Motor neuron (in vitro differentiated cells): ENCODE results near the gene ACTR3. TPM values are rescaled to one million over a fixed set of nuclear protein-coding genes. Genes with fewer than 3 reads are reported as not detected.
A peak's percentile ranks its signal among the peaks of the same experiment; 100 is the strongest.

ENCODE experiments used
- ATAC-seq, 8 experiments: fragments of 200-7000 bp; cut with Tn5 transposase; replicated peaks in 6 of 8; 2 replicates each; pipeline ENCODE4 v1.8.0; 2021; ENCODE audit warnings: mild to moderate bottlenecking in 8 of 8, moderate library complexity in 8 of 8
- H3K27ac ChIP-seq, 2 donors: fragments of 250-450 bp; sonication (Bioruptor Pico); 2 replicates each; pipeline ENCODE4 v1.9.0; 2021; ENCODE audit warnings: antibody characterized with exemption in 2 of 2, mild to moderate bottlenecking in 2 of 2, moderate library complexity in 1 of 2
- H3K4me1 ChIP-seq, 2 donors: fragments of 250-450 bp; sonication (Bioruptor Pico); replicated peaks in 1 of 2; 2 replicates each; pipeline ENCODE4 v1.6.1; 2021; ENCODE audit warnings: antibody characterized with exemption in 2 of 2, mild to moderate bottlenecking in 2 of 2, moderate library complexity in 1 of 2
- H3K4me3 ChIP-seq, 5 donors: fragments of 250-450 bp; sonication (Bioruptor Pico); 2 replicates each; pipeline ENCODE4 v1.9.0; 2021; ENCODE audit warnings: antibody characterized with exemption in 5 of 5, mild to moderate bottlenecking in 5 of 5, moderate library complexity in 4 of 5
- WGBS, 10 experiments: fragments of 450-650 bp; shearing (Covaris generic); methylation state at CpG; one replicate each; pipeline ENCODE4 v1.0.0; 2022; 5-methylcytosine and 5-hydroxymethylcytosine counted together
- in situ Hi-C, 9 experiments: fragments of 400-800 bp; cut with MboI; loops; one replicate each; pipeline ENCODE4 v1.15.0; 2021; ENCODE audit warnings: low sequenced_read_pairs in 9 of 9, low pct_unique_long_range_greater_than_20kb in 2 of 9; ENCODE audit not compliant: unreplicated experiment in 9 of 9
- total RNA-seq, 8 experiments: library from RNA; unstranded; fragments of 300-600 nt; gene quantifications; 2 replicates each; pipeline versions ENCODE4 v1.2.3 to v1.2.4, GENCODE V29; 2022

ACTR3 gene
- total RNA-seq, 8 experiments from 2014 or later: 69.7 to 323 (median 135) TPM

- 60 to 83% (median 73%) methylated on average over 1 of the region's 1 CpG; no CpG with 5 or more reads in 6 of the 10 experiments for WGBS, 10 experiments
- Histone ChIP-seq H3K4me3 (no peak overlapping the region), H3K4me1 (peaks cover 17 to 42% of the 10 kb centered on the region in 2 donors), H3K27ac (no peak overlapping the region)
- in situ Hi-C loops: loop anchor here in 1 of 9 experiments (25.0 kb wide), 1 partner anchor 134 kb away; the partner anchor contains the start of gene SLC35F5
- ATAC-seq: no peak
These were observed 6.1 kb downstream of the ACTR3 start for GRCh38 chr2:113895819-113896563.

GRCh38 chr2:113896791-113897190, 6.9 kb downstream of the ACTR3 start:
- ATAC-seq: no peak
- peaks cover 17 to 39% of the 10 kb centered on the region in 2 donors for H3K4me1 ChIP-seq
- no peak overlapping the region for H3K4me3 ChIP-seq
- 0 to 94% (median 60%) methylated on average over 1 to 2 of the region's 2 CpGs; no CpG with 5 or more reads in 1 of the 10 experiments for WGBS, 10 experiments
- in situ Hi-C loops: loop anchor here in 1 of 9 experiments (25.0 kb wide), 1 partner anchor 134 kb away; the partner anchor contains the start of gene SLC35F5
- no peak overlapping the region for H3K27ac ChIP-seq

- no peak overlapping the region for H3K4me3 ChIP-seq
- ATAC-seq: no peak
- peaks cover 17 to 31% of the 10 kb centered on the region in 2 donors for H3K4me1 ChIP-seq
- in situ Hi-C loops: loop anchor here in 1 of 9 experiments (25.0 kb wide), 1 partner anchor 136 kb away; the partner anchor contains the start of gene SLC35F5
- H3K27ac ChIP-seq: no peak overlapping the region
These were observed 8.2 kb downstream of the ACTR3 start for GRCh38 chr2:113898081-113898480.

GRCh38 chr2:113899166-113899565, 9.3 kb downstream of the ACTR3 start:
- peaks cover 14 to 27% of the 10 kb centered on the region in 2 donors for H3K4me1 ChIP-seq
- no peak for ATAC-seq
- in situ Hi-C loops: loop anchor here in 1 of 9 experiments (25.0 kb wide), 1 partner anchor 137 kb away; the partner anchor contains the start of gene SLC35F5

GRCh38 chr2:113901943-113902342, 12.1 kb downstream of the ACTR3 start:
- ATAC-seq: no peak
- H3K4me3 ChIP-seq: no peak overlapping the region
- WGBS, 10 experiments: 57 to 100% (median 82%) methylated on average over 1 to 2 of the region's 2 CpGs; no CpG with 5 or more reads in 1 of the 10 experiments
- H3K4me1 ChIP-seq: peaks cover 5 to 10% of the 10 kb centered on the region in 2 donors
- no peak overlapping the region for H3K27ac ChIP-seq
- in situ Hi-C loops: no loop called here

More at GRCh38 chr2:113899166-113899565, 9.3 kb downstream of the ACTR3 start:
- Histone ChIP-seq H3K4me3 (no peak overlapping the region), H3K27ac (no peak overlapping the region)

GRCh38 chr2:113905886-113906285, 16.0 kb downstream of the ACTR3 start:
- no peak overlapping the region for H3K27ac ChIP-seq
- in situ Hi-C loops: no loop called here
- ATAC-seq: no peak
- no peaks in the 10 kb centered on the region for H3K4me1 ChIP-seq
- H3K4me3 ChIP-seq: no peak overlapping the region
- 86 to 100% (median 100%) methylated on average over 1 of the region's 1 CpG; no CpG with 5 or more reads in 2 of the 10 experiments for WGBS, 10 experiments

GRCh38 chr2:113906647-113907046, 16.8 kb downstream of the ACTR3 start:
- no peaks in the 10 kb centered on the region for H3K4me1 ChIP-seq
- WGBS, 10 experiments: 80 to 100% (median 97%) methylated on average over 1 of the region's 1 CpG; no CpG with 5 or more reads in 2 of the 10 experiments

GRCh38 chr2:113907297-113907696, 17.4 kb downstream of the ACTR3 start:
- ATAC-seq: no peak
- in situ Hi-C loops: no loop called here
- Histone ChIP-seq H3K27ac (no peak overlapping the region), H3K4me1 (no peaks in the 10 kb centered on the region), H3K4me3 (no peak overlapping the region)
- WGBS, 10 experiments: 100% methylated on average over 1 to 2 of the region's 2 CpGs; no CpG with 5 or more reads in 4 of the 10 experiments

More at GRCh38 chr2:113906647-113907046, 16.8 kb downstream of the ACTR3 start:
- ATAC-seq: no peak
- Histone ChIP-seq H3K4me3 (no peak overlapping the region), H3K27ac (no peak overlapping the region)
- in situ Hi-C loops: no loop called here

GRCh38 chr2:113910110-113910717, 20.3 kb downstream of the ACTR3 start:
- peak in 1 of 8 experiments; percentile 33 for ATAC-seq
- in situ Hi-C loops: no loop called here
- Histone ChIP-seq H3K4me1 (no peaks in the 10 kb centered on the region), H3K4me3 (no peak overlapping the region), H3K27ac (no peak overlapping the region)
- 81 to 100% (median 94%) methylated on average over 1 to 5 of the region's 5 CpGs; no CpG with 5 or more reads in 3 of the 10 experiments for WGBS, 10 experiments

- no peak overlapping the region for H3K4me3 ChIP-seq
- in situ Hi-C loops: no loop called here
- no peak for ATAC-seq
- H3K4me1 ChIP-seq: no peaks in the 10 kb centered on the region
- H3K27ac ChIP-seq: no peak overlapping the region
- 87 to 100% (median 92%) methylated on average over 2 to 6 of the region's 6 CpGs for WGBS, 10 experiments
These were observed 21.2 kb downstream of the ACTR3 start for GRCh38 chr2:113910967-113911678.

- in situ Hi-C loops: no loop called here
- Histone ChIP-seq H3K4me1 (no peaks in the 10 kb centered on the region), H3K27ac (no peak overlapping the region), H3K4me3 (no peak overlapping the region)
- no peak for ATAC-seq
- WGBS, 10 experiments: 80 to 98% (median 91%) methylated on average over 6 to 10 of the region's 10 CpGs
These were observed 25.4 kb downstream of the ACTR3 start for GRCh38 chr2:113915082-113915819.

- in situ Hi-C loops: no loop called here
- Histone ChIP-seq H3K4me1 (no peaks in the 10 kb centered on the region), H3K27ac (no peak overlapping the region), H3K4me3 (no peak overlapping the region)
- no peak for ATAC-seq
- 75 to 100% (median 90%) methylated on average over 1 of the region's 1 CpG; no CpG with 5 or more reads in 3 of the 10 experiments for WGBS, 10 experiments
These were observed 28.3 kb downstream of the ACTR3 start for GRCh38 chr2:113918229-113918628.
